ENCODE results near the gene SAFB.

- TF ChIP-seq CTCF (IDR thresholded peaks at IDR 0.05; ENCODE audit: poor library complexity) (no peak), EZH2 (IDR thresholded peaks at IDR 0.05; ENCODE audit: borderline replicate concordance) (no peak)
Measured at GRCh38 chr19:5592531-5593342, 30.1 kb upstream of the SAFB start.
